Activated CD4-positive, alpha-beta memory T cell treated with anti-CD3 and anti-CD28 coated beads for 36 hours (primary cell): Measurements from ENCODE around the gene MARCHF9. TPM values are rescaled to one million over a fixed set of nuclear protein-coding genes. Genes with fewer than 3 reads are reported as not detected.

Experiments used
- CTCF ChIA-PET: fragments of 350-600 bp; sonication (Branson Sonifier 250); formaldehyde crosslinking; loops from one replicate; lab custom pipeline; 2021; ENCODE audit warnings: antibody characterized with exemption, inconsistent platforms; lab: Charles Lee
- POLR2A ChIA-PET: fragments of 350-600 bp; sonication (Branson Sonifier 250); formaldehyde crosslinking; loops from one replicate; lab custom pipeline; 2021; ENCODE audit warnings: antibody characterized with exemption; lab: Charles Lee
- DNase-seq: peaks from one replicate; pipeline ENCODE4 v3.0.0-alpha.2; 2020
- H3K27ac Mint-ChIP-seq: one replicate; pipeline ENCODE4 v1.8.0; 2021; ENCODE audit warnings: mixed read lengths
- H3K27me3 Mint-ChIP-seq: one replicate; pipeline ENCODE4 v1.8.0; 2021; ENCODE audit warnings: mixed read lengths
- H3K36me3 Mint-ChIP-seq: one replicate; pipeline ENCODE4 v1.8.0; 2021; ENCODE audit warnings: mixed read lengths
- H3K4me1 Mint-ChIP-seq: one replicate; pipeline ENCODE4 v1.8.0; 2021; ENCODE audit warnings: low read depth, mixed read lengths
- H3K4me3 Mint-ChIP-seq: one replicate; pipeline ENCODE4 v1.8.0; 2021; ENCODE audit warnings: mild to moderate bottlenecking, mixed read lengths
- H3K9me3 Mint-ChIP-seq: one replicate; pipeline ENCODE4 v1.8.0; 2021; ENCODE audit warnings: mixed read lengths
- intact Hi-C: fragments of 100-400 bp; cut with micrococcal nuclease; formaldehyde crosslinking; loops from one replicate; pipeline ENCODE4 v1.15.1; 2023
- total RNA-seq, 2 experiments: library from RNA; stranded (reverse); gene quantifications; one replicate each; pipeline ENCODE4 v1.2.3, GENCODE V29; 2021

MARCHF9 gene
- total RNA-seq, 2 experiments from 2014 or later: 20.9 to 21.2 TPM

GRCh38 chr12:57783861-57784260, 29.0 kb downstream of the MARCHF9 start:
- Mint-ChIP-seq H3K4me1 (peaks cover 33% of the 10 kb centered on the region), H3K36me3 (peaks cover 26% of the 10 kb centered on the region), H3K27ac (peak overlapping the region; percentile 19), H3K27me3 (no peaks in the 10 kb centered on the region), H3K9me3 (no peaks in the 10 kb centered on the region), H3K4me3 (peak overlapping the region; percentile 52)
- CTCF ChIA-PET: interaction anchor here (1.3 to 3.8 kb wide), 10 partner anchors 11 to 123 kb away, joined by 4 to 17 read pairs (median 8); partner anchors contain the start of genes CYP27B1 and MARCHF9
- intact Hi-C loops: loop anchor here (2.0 kb wide), 2 partner anchors 63 to 115 kb away; partner anchors contain the start of gene CTDSP2
- POLR2A ChIA-PET: interaction anchor here (0.7 to 1.6 kb wide), 2 partner anchors 36 to 62 kb away, joined by 3 to 5 read pairs; partner anchors contain the start of gene CTDSP2
- DNase-seq: no peak

DNA sequence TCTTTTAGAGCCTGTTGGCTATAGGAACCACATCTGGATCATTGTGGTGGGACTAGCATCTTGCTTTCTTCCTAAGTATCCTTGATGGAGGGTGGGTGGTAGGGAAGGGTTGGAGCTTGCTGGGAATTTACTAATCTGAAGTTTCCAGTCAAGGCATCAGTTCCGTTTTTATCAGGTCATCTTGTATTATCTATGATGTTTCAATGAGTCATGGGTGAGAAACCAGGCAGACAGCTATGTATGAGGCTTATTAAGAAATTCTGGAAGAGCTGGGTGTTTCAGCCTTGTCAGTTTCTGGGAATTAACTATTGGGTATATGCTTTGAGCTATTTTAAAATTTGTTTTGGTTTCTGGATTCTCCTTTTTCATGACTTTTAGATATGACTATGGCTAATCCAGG, 39.0 kb downstream of the MARCHF9 start:
- H3K4me1 Mint-ChIP-seq: peaks cover 16% of the 10 kb centered on the region

DNA sequence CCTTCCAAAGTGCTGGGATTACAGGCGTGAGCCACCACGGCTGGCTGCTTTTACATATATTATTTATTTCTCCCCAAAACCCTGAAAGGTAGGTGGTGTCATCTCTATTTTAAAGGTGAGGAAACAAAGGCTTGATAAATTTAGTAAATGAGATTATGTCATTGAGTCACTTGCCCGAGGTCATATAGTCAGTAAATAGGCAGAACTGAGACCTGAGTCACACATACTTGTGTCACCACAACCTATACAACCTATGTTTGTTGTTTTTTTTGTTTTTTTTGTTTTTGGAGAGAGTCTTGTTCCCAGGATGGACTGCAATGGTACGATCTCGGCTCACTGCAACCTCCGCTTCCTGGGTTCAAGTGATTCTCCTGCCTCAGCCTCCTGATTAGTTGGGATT, 40.5 kb downstream of the MARCHF9 start:
- Mint-ChIP-seq H3K27me3 (no peaks in the 10 kb centered on the region), H3K4me1 (peaks cover 16% of the 10 kb centered on the region), H3K4me3 (no peak overlapping the region), H3K9me3 (no peaks in the 10 kb centered on the region), H3K36me3 (peaks cover 34% of the 10 kb centered on the region), H3K27ac (peak overlapping the region; percentile 28)
- CTCF ChIA-PET: interaction anchor here (1.9 to 4.2 kb wide), 2 partner anchors 8 to 12 kb away, joined by 7 to 16 read pairs; partner anchors contain the start of gene TSFM
- DNase-seq: no peak
- intact Hi-C loops: no loop called here
- POLR2A ChIA-PET: no interaction called here

More for the DNA sequence above, 39.0 kb downstream of the MARCHF9 start:
- ChIA-PET CTCF (interaction anchor here (0.9 to 4.2 kb wide), 5 partner anchors 10 to 111 kb away, joined by 3 to 16 read pairs (median 5); partner anchors contain the start of gene TSFM), POLR2A (no interaction called here)
- Mint-ChIP-seq H3K27me3 (no peaks in the 10 kb centered on the region), H3K9me3 (no peaks in the 10 kb centered on the region), H3K27ac (peak overlapping the region; percentile 69), H3K4me3 (no peak overlapping the region), H3K36me3 (peaks cover 34% of the 10 kb centered on the region)
- intact Hi-C loops: no loop called here
- DNase-seq: no peak

- H3K9me3 Mint-ChIP-seq: no peaks in the 10 kb centered on the region
- H3K27ac Mint-ChIP-seq: no peak overlapping the region
- ChIA-PET CTCF (interaction anchor here (1.3 to 4.2 kb wide), 2 partner anchors 14 to 108 kb away, joined by 5 to 16 read pairs; partner anchors contain the start of gene TSFM), POLR2A (no interaction called here)
- H3K27me3 Mint-ChIP-seq: no peaks in the 10 kb centered on the region
- no peak for DNase-seq
- H3K4me3 Mint-ChIP-seq: no peak overlapping the region
- H3K36me3 Mint-ChIP-seq: peaks cover 33% of the 10 kb centered on the region
- H3K4me1 Mint-ChIP-seq: peaks cover 16% of the 10 kb centered on the region
- intact Hi-C loops: no loop called here
Observed at GRCh38 chr12:57796996-57797395, 42.1 kb downstream of the MARCHF9 start.

- Mint-ChIP-seq H3K9me3 (no peaks in the 10 kb centered on the region), H3K36me3 (peaks cover 28% of the 10 kb centered on the region), H3K27me3 (no peaks in the 10 kb centered on the region), H3K27ac (no peak overlapping the region), H3K4me1 (peaks cover 14% of the 10 kb centered on the region), H3K4me3 (no peak overlapping the region)
- no peak for DNase-seq
- ChIA-PET POLR2A (no interaction called here), CTCF (interaction anchor here (0.9 to 1.1 kb wide), 3 partner anchors 15 to 107 kb away, joined by 3 read pairs; partner anchors contain the start of gene AVIL)
- intact Hi-C loops: no loop called here
Observed at GRCh38 chr12:57797933-57798332, 43.0 kb downstream of the MARCHF9 start.

DNA sequence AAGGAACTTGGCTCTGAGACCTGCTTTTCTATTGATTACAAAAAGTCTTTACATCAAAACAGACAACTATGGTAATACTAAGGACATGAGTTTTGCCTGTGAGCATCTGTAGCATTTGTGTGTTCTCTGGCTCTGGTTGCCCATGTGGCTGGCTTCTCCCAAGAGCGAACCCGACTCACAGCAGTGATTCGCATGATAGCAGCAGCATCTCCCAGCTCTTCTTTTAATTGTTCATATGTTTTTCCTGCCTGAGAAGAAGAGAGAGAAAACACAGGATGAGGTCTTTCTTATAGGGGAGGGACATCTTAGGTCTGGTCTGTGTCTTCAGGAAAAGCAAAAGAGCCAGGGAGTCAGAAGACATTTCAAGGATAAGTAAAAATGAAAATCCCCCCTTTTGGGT, 46.1 kb downstream of the MARCHF9 start:
- Mint-ChIP-seq H3K36me3 (peaks cover 14% of the 10 kb centered on the region), H3K9me3 (no peaks in the 10 kb centered on the region), H3K27ac (no peak overlapping the region), H3K4me1 (no peaks in the 10 kb centered on the region), H3K27me3 (no peaks in the 10 kb centered on the region), H3K4me3 (no peak overlapping the region)
- no peak for DNase-seq
- POLR2A ChIA-PET: no interaction called here
- CTCF ChIA-PET: interaction anchor here (5.9 kb wide), 1 partner anchor 102 kb away, joined by 78 read pairs; no protein-coding TSS in a partner anchor
- intact Hi-C loops: no loop called here

GRCh38 chr12:57802607-57803006, 47.7 kb downstream of the MARCHF9 start:
- intact Hi-C loops: loop anchor here (1.0 kb wide), 1 partner anchor 103 kb away; no protein-coding TSS in a partner anchor
- H3K4me3 Mint-ChIP-seq: no peak overlapping the region
- H3K9me3 Mint-ChIP-seq: no peaks in the 10 kb centered on the region
- H3K27me3 Mint-ChIP-seq: no peaks in the 10 kb centered on the region
- no peak overlapping the region for H3K27ac Mint-ChIP-seq
- POLR2A ChIA-PET: interaction anchor here (0.7 kb wide), 1 partner anchor 410 kb away, joined by 3 read pairs; no protein-coding TSS in a partner anchor
- H3K36me3 Mint-ChIP-seq: peaks cover 2% of the 10 kb centered on the region
- CTCF ChIA-PET: interaction anchor here (0.8 to 5.9 kb wide), 22 partner anchors 8 to 109 kb away, joined by 3 to 78 read pairs (median 4); partner anchors contain the start of gene TSFM
- DNase-seq: no peak
- no peaks in the 10 kb centered on the region for H3K4me1 Mint-ChIP-seq

DNA sequence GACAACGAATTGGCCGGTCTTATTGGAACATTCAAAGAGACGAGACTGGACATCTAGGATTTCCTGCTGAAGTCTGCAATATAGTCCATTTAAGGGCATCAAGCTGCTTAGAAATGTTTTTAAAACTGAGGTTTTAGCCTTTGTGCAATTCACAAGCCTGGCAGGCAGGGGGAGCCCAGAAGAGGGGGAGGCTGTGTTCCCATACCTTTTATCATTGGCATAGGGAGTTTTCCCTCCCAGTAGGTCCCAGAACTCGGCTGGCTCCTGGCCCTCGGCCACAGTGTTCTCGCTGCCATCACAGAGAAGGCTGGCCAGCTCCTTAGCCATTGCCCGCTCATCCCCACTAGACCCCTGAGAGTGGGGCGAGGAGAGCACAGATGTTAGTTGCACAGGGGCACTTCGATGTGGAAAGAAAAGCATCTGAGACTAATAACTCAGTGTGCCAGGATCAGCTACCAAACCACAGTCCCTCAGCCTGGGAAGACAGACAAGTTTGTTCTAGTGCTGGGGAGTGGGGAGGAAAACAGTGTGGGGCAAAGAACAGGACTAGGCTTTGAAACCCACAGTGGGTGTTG, 48.5 kb downstream of the MARCHF9 start:
- Mint-ChIP-seq H3K9me3 (no peaks in the 10 kb centered on the region), H3K27ac (no peak overlapping the region), H3K4me3 (no peak overlapping the region), H3K27me3 (no peaks in the 10 kb centered on the region), H3K36me3 (peaks cover 2% of the 10 kb centered on the region), H3K4me1 (no peaks in the 10 kb centered on the region)
- POLR2A ChIA-PET: no interaction called here
- CTCF ChIA-PET: interaction anchor here (0.8 to 5.9 kb wide), 26 partner anchors 9 to 108 kb away, joined by 3 to 78 read pairs (median 4); partner anchors contain the start of gene TSFM
- DNase-seq: peak; percentile 43
- intact Hi-C loops: loop anchor here (1.0 kb wide), 1 partner anchor 102 kb away; no protein-coding TSS in a partner anchor

DNA sequence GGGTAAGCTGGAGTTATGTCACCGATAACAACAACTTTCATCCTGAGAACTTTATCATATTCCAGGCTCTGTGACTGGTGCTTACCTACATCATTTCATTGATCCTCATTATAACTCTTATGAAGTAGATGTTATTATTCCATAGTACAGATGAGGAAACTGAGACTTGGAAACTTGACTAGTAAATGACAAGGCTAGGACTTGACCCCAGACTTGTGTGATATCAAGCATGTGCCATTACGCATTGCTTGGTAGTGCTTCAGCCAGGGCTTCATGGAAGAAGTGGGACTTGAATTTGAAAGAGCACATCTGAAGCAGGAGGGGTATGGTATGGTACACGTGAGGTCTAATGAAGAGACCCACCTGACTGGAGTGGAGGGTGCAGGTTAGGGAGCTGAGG, 51.8 kb downstream of the MARCHF9 start:
- H3K27ac Mint-ChIP-seq: no peak overlapping the region
- no peaks in the 10 kb centered on the region for H3K27me3 Mint-ChIP-seq
- no peaks in the 10 kb centered on the region for H3K4me1 Mint-ChIP-seq
- ChIA-PET POLR2A (no interaction called here), CTCF (interaction anchor here (1.0 to 1.7 kb wide), 3 partner anchors 12 to 98 kb away, joined by 3 to 5 read pairs (median 4); partner anchors contain the start of gene AVIL)
- H3K4me3 Mint-ChIP-seq: no peak overlapping the region
- intact Hi-C loops: no loop called here
- H3K9me3 Mint-ChIP-seq: no peaks in the 10 kb centered on the region
- DNase-seq: no peak
- no peaks in the 10 kb centered on the region for H3K36me3 Mint-ChIP-seq

- ChIA-PET POLR2A (no interaction called here), CTCF (interaction anchor here (1.0 to 1.7 kb wide), 3 partner anchors 11 to 98 kb away, joined by 3 to 5 read pairs (median 4); partner anchors contain the start of gene AVIL)
- no peaks in the 10 kb centered on the region for H3K36me3 Mint-ChIP-seq
- DNase-seq: no peak
- no peaks in the 10 kb centered on the region for H3K9me3 Mint-ChIP-seq
- no peak overlapping the region for H3K27ac Mint-ChIP-seq
- H3K4me3 Mint-ChIP-seq: no peak overlapping the region
- intact Hi-C loops: no loop called here
- no peaks in the 10 kb centered on the region for H3K4me1 Mint-ChIP-seq
- no peaks in the 10 kb centered on the region for H3K27me3 Mint-ChIP-seq
Observed at GRCh38 chr12:57807285-57807684, 52.4 kb downstream of the MARCHF9 start.

DNA sequence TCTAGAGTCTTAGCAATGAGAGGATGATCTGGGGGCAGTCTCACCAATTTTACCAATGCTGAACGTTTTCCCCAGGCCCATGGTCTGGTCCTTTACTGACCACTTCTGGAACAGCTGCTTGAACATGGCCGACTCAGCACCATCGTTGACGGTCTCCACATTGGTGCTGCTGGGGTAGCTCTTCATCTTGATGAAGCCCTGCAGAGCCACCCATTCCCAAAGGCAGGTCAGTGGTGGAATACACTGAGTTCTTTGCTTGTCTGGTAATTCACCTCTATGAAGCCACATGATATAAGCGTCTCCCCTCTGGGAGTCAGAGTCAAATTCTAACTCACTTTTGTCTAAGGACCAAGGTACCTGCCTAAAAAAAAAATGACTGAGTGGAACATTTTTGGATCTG, 53.4 kb downstream of the MARCHF9 start:
- ChIA-PET POLR2A (no interaction called here), CTCF (interaction anchor here (1.7 kb wide), 1 partner anchor 10 kb away, joined by 4 read pairs; the partner anchor contains the start of gene AVIL)
- intact Hi-C loops: no loop called here
- DNase-seq: no peak
- no peaks in the 10 kb centered on the region for H3K4me1 Mint-ChIP-seq
- H3K4me3 Mint-ChIP-seq: no peak overlapping the region
- no peaks in the 10 kb centered on the region for H3K27me3 Mint-ChIP-seq
- H3K9me3 Mint-ChIP-seq: no peaks in the 10 kb centered on the region
- no peak overlapping the region for H3K27ac Mint-ChIP-seq
- H3K36me3 Mint-ChIP-seq: no peaks in the 10 kb centered on the region

- POLR2A ChIA-PET: no interaction called here
- H3K36me3 Mint-ChIP-seq: no peaks in the 10 kb centered on the region
Observed at GRCh38 chr12:57809425-57809824, 54.5 kb downstream of the MARCHF9 start.

More at GRCh38 chr12:57809425-57809824, 54.5 kb downstream of the MARCHF9 start:
- intact Hi-C loops: no loop called here
- Mint-ChIP-seq H3K27me3 (no peaks in the 10 kb centered on the region), H3K4me1 (no peaks in the 10 kb centered on the region), H3K27ac (no peak overlapping the region), H3K4me3 (no peak overlapping the region), H3K9me3 (no peaks in the 10 kb centered on the region)
- no peak for DNase-seq
- CTCF ChIA-PET: no interaction called here
